ENCODE results near the gene ZFYVE16.
A peak's percentile ranks its signal among the peaks of the same experiment; 100 is the strongest.
"Not testable (repeated sequence)": the region's sequence is repeated elsewhere in the genome, so short reads cannot be mapped to it uniquely, and the experiment has no call there.

ZFYVE16 gene

DNA sequence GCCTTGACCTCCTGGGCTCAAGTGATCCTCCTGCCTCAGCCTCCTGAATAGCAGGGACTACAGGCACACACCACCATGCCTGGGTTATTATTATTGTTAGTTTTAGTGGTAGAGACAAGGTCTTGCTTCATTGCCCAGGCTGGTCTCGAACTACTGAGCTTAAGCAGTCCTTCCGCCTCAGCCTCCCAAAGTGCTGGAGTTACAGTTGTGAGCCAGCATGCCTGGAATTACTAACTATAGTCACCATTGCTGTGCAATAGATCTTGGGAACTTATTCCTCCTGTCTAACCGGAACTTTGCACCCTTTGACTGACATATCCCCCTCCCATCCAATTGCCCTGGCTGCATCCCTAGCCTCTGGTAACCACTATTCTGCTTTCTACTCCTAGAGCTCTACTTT lies 83.4 kb downstream of the ZFYVE16 start:
- DNase-seq = no peak

DNA sequence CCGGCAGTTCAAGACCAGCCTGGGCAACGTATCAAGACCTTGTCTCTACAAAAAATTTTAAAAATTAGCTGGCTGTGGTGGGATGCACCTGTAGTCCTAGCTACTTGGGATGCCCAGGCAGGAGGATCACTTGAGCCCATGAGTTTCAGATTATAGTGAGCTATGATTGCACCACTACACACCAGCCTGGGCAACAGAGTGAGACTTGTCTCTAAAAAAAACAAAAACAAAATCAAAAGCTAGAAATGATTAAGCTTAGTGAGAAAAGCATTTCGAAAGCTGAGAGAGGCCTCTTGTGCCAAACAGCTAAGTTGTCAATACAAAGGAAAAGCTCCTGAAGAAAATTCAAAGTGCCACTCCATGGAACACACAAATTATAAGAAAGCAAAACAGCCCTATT lies 84.9 kb downstream of the ZFYVE16 start:
- no peak for DNase-seq

DNA sequence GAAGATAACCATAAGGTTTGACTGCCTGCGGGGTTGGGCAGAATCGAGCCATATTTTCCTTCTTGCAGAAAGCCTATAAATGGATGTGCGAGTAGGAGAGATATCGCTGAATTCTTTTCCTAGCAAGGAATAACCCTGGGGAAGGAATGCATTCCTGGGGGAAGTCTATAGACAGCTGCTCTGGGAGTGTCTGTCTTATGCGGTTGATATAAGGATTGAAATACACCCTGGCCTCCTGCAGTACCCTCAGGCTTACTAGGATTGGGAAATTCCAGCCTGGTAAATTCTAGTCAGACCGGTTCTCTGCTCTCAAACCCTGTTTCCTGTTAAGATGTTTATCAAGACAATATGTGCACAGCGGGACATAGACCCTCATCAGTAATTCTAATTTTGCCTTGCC lies 85.6 kb downstream of the ZFYVE16 start:
- not testable (repeated sequence) for DNase-seq

DNA sequence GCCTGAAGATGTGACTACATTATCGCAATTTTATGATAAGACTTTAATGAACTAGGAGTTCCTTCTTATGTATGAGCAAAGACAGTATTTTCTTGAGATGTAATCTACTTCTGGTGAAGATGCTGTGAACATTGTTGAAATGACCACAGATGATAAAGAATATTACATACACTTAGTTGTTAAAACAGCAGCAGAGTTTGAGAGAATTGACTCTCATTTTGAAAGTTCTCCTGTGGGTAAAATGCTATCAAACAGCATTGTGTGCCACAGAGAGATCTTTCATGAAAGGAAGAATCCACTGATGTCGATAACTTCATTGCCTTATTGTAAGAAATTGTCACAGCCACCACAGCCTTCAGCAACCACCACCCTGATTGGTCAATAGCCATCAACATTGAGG lies 88.0 kb downstream of the ZFYVE16 start:
- DNase-seq = no peak

DNA sequence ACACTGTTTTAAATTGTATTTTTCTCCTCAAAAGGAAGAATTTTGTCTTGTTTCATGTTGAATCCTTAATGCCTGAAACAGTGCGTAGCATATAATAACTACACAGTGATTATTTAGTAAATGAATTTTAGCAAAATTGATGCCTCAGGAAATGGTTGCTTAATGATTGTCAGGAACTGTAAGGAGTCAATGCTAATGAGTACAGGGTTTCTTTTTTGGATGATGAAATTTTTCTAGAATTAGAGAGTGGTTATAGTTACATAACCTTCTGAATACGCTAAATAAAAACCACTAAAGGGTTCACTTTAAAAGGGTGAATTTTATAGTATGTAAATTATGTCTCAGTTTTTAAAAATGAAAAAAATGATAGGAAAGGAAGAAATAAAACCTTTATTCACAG lies 94.9 kb downstream of the ZFYVE16 start:
- DNase-seq = no peak

DNA sequence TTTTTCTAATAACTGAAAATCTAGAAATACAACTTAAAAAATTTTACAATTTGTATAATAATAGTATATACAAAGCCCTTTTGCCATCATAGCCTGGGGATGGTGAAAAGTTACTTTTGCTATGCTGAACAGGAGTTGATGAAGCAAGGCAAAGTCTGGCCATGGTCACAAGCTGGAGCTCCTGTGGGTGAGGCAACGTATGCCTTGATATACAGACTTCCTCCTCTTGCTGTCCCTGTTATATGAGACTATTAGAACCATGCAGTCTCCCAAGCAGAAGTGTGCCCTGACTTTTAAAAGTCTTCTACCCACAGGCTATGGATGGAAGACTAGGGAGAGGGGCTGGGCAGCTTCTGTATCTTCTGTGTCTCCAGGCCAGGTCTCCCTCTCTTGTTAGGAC lies 95.8 kb downstream of the ZFYVE16 start:
- DNase-seq = no peak

DNA sequence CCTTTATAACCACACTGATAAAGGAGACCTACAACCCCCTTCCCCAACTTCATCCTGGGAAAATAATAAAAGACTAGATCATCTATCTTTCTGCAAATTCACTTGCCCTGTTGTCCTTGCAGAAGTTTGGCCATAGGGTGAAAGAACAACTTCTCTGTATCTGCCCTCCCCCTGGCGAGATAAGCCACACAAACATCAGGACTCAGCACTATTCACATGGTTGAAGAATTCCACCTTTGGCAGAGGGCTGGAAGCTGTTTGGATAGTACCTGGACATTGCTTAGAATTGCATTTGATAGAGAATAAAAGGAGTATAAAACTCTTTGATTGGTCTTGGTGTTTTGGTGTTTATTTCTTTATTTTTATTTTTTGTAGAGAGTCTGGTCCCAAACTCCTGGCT lies 97.0 kb downstream of the ZFYVE16 start:
- no peak for DNase-seq

DNA sequence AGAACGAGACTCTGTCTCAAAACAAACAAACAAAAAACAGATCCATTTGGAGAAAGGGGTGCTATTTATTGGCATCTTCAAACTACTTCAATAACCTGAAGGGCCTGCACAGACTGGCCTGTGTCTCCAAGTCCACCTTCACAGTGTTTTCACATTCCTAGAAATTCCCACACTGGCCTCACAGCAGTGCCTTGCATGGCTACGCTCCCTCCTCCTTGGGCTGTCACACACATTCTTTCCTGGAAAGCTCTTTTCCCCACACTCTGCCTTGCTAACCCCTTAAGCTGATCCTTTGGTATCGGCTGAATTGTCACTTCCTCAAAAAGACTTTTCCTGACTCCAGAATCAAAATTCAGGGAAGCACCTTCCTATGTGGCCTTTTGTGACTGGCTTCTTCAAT lies 99.8 kb downstream of the ZFYVE16 start:
- DNase-seq = no peak

DNA sequence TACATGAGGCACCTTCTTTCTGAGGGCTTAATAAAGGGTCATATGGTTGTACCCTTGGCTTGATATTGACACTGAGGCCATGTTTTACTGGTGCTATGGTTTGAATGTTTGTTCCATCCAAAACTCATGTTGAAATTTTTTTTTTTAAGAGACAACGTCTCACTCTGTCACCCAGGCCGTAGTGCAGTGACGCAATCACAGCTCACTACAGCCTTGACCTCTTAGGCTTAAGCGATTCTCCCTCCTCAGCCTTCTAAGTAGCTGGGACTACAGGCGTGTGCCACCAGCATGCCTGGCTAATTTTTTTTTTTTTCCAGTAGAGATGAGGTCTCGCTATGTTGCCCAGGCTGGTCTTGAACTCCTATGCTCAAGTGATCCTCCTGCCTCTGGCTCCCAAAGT lies 101.0 kb downstream of the ZFYVE16 start:
- DNase-seq = no peak

DNA sequence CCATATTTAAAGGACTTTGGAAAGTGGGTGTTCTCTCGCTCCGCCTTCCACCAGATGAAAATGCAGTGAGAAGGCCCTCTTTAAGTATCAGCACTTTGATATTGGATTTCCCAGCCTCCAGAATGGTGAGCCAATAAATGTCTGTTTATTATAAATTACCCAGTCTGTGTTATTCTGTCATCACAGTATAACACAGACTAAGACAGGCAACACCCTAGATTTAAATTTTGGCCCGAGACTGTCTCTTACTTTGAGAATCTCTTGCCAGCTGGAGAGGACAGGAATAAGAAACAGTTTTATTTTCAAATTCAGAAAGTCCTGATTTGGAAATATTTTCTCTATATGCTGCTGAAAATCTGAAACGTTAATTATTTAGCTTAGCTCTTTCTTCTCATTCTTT lies 101.5 kb downstream of the ZFYVE16 start:
- DNase-seq = no peak

DNA sequence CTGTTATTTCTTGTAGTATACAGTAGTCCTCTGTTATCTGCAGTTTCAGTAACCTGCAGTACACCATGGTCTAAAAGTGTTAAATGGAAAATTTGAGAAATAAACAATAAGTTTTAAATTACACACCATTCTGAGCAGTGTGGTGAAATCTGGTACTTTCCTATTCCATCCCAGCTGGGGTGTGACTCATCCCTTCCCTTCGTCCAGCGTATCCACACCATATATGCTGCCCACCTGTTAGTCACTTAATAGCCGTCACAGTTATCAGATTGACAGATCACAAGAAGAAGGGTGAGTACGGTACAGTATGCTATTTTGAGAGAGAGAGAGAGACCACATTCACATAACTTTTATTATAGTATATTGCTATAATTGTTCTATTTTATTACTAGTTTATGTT lies 109.0 kb downstream of the ZFYVE16 start:
- DNase-seq = peak; percentile 76
